Jurkat, Clone E6-1 (cell line): Measurements from ENCODE around the gene MOB3C.

Experiments
- DNase-seq: peaks from one replicate; pipeline ENCODE4 v3.0.0-alpha.2; 2011; ENCODE audit warnings: low read depth, low spot score
- H3K4me3 ChIP-seq: 2 replicates; pipeline ENCODE4 v1.5.1; 2011; ENCODE audit warnings: mild to moderate bottlenecking, low read length, control low read depth, moderate library complexity

Gene MOB3C

GRCh38 chr1:46612937-46613660 lies 3.5 kb downstream of the MOB3C start:
- DNase-seq, result no peak

GRCh38 chr1:46611691-46612221 lies 4.9 kb downstream of the MOB3C start:
- no peak overlapping the region for H3K4me3 ChIP-seq
- no peak for DNase-seq

More at GRCh38 chr1:46612937-46613660, 3.5 kb downstream of the MOB3C start:
- no peak overlapping the region for H3K4me3 ChIP-seq

GRCh38 chr1:46607345-46608130 lies 9.1 kb downstream of the MOB3C start:
- H3K4me3 ChIP-seq, result no peak overlapping the region
- DNase-seq, result no peak

GRCh38 chr1:46606255-46606965 lies 10.2 kb downstream of the MOB3C start:
- no peak for DNase-seq
- no peak overlapping the region for H3K4me3 ChIP-seq

- DNase-seq, result peak; percentile 86
- peak overlapping the region; percentile 88 for H3K4me3 ChIP-seq
Observed at GRCh38 chr1:46605232-46605631, 11.4 kb downstream of the MOB3C start.

GRCh38 chr1:46603858-46604549 lies 12.6 kb downstream of the MOB3C start, which contains the start of gene MKNK1:
Gene MKNK1, minus strand, starts transcription at chr1:46604268. Its CDS starts 20,941 bp downstream, at chr1:46583327.
- peak; percentile 90 for DNase-seq
- peak within 1 kb of the TSS; percentile 88 for H3K4me3 ChIP-seq

GRCh38 chr1:46603481-46603857 lies 13.1 kb downstream of the MOB3C start:
- no peak for DNase-seq
- peak overlapping the region; percentile 88 for H3K4me3 ChIP-seq

GRCh38 chr1:46601257-46602007 lies 15.2 kb downstream of the MOB3C start:
- no peak overlapping the region for H3K4me3 ChIP-seq
- no peak for DNase-seq

GRCh38 chr1:46599059-46599970 lies 17.3 kb downstream of the MOB3C start:
- peak; percentile 81 for DNase-seq
- no peak overlapping the region for H3K4me3 ChIP-seq

- no peak overlapping the region for H3K4me3 ChIP-seq
- no peak for DNase-seq
Observed at GRCh38 chr1:46596846-46597245, 19.8 kb downstream of the MOB3C start.

GRCh38 chr1:46596036-46596435 lies 20.6 kb downstream of the MOB3C start:
- no peak for DNase-seq
- H3K4me3 ChIP-seq, result no peak overlapping the region

GRCh38 chr1:46595127-46595526 lies 21.5 kb downstream of the MOB3C start:
- H3K4me3 ChIP-seq, result peak overlapping the region; percentile 7; the same call in 1 of the 2 replicates
- DNase-seq, result peak; percentile 65

GRCh38 chr1:46594063-46594462 lies 22.5 kb downstream of the MOB3C start:
- no peak for DNase-seq
- no peak overlapping the region for H3K4me3 ChIP-seq

GRCh38 chr1:46592823-46593222 lies 23.8 kb downstream of the MOB3C start:
- DNase-seq, result no peak
- H3K4me3 ChIP-seq, result no peak overlapping the region

GRCh38 chr1:46589529-46589928 lies 27.1 kb downstream of the MOB3C start:
- H3K4me3 ChIP-seq, result no peak overlapping the region
- DNase-seq, result no peak

- H3K4me3 ChIP-seq, result no peak overlapping the region
- no peak for DNase-seq
Observed at GRCh38 chr1:46587069-46587468, 29.5 kb downstream of the MOB3C start.

- H3K4me3 ChIP-seq, result no peak overlapping the region
- DNase-seq, result no peak
Observed at GRCh38 chr1:46585312-46585938, 31.2 kb downstream of the MOB3C start.
